Vagina (tissue), 2 donors: ENCODE data around the gene ABAT. TPM values are rescaled to one million over a fixed set of nuclear protein-coding genes. Genes with fewer than 3 reads are reported as not detected.
"Not testable (repeated sequence)": the region's sequence is repeated elsewhere in the genome, so short reads cannot be mapped to it uniquely, and the experiment has no call there.

ENCODE experiments used
- DNase-seq, 2 donors: peaks; one replicate each; pipeline ENCODE4 v3.0.0-alpha.2; 2017; ENCODE audit errors: extremely low spot score in 2 of 2
- H3K27ac ChIP-seq: fragments of 200-600 bp; sonication (generic); one replicate; pipeline ENCODE4 v1.5.1; 2019
- H3K27me3 ChIP-seq: fragments of 200-600 bp; sonication (generic); one replicate; pipeline ENCODE4 v1.5.1; 2019
- H3K36me3 ChIP-seq, 2 donors: fragments of 200-600 bp; sonication (generic); one replicate each; pipeline ENCODE4 v1.5.1; 2017 to 2019
- H3K4me1 ChIP-seq: fragments of 200-600 bp; sonication (generic); one replicate; pipeline ENCODE4 v1.5.1; 2019
- H3K4me3 ChIP-seq, 2 donors: fragments of 200-600 bp; sonication (generic); 1 replicate in 1 of 2; 2 replicates in 1 of 2; pipeline ENCODE4 v1.5.1; 2016 to 2019
- H3K9me3 ChIP-seq: fragments of 200-600 bp; sonication (generic); one replicate; pipeline ENCODE4 v1.5.1; 2019
- POLR2A ChIP-seq, 2 donors: fragments of 450-650 bp; IDR thresholded peaks; one replicate each; pipeline ENCODE4 v1.6.1; 2017; ENCODE audit warnings: antibody characterized with exemption in 2 of 2, mild to moderate bottlenecking in 2 of 2, moderate library complexity in 2 of 2
- POLR2AphosphoS5 ChIP-seq, 2 donors: sonication (generic); formaldehyde crosslinking; IDR thresholded peaks; one replicate each; pipeline ENCODE4 v1.9.0; 2017; ENCODE audit warnings: antibody characterized with exemption in 2 of 2, mild to moderate bottlenecking in 2 of 2, low read depth in 1 of 2; ENCODE audit not compliant: insufficient read depth in 1 of 2
- intact Hi-C: fragments of 100-400 bp; cut with DNase I; formaldehyde crosslinking; loops from one replicate; pipeline ENCODE4 v1.15.1; 2023
- total RNA-seq: library from RNA; depleted of rRNA; stranded (reverse); fragments of >200 nt; gene quantifications from one replicate; pipeline ENCODE4 v1.2.3, GENCODE V29; 2016
- TF ChIP-seq, protein P1 (sequence below), 3 experiments: fragments of 450-650 bp in 2 of 3; fragments of 200-600 bp in 1 of 3; sonication (generic) in 1 of 3; IDR thresholded peaks; one replicate each; pipeline ENCODE4 v1.5.1; 2017 to 2019; ENCODE audit warnings: antibody characterized with exemption in 3 of 3, mild to moderate bottlenecking in 2 of 3, moderate library complexity in 2 of 3

ABAT gene
- total RNA-seq, 1 donor from 2014 or later: 3.9 TPM

DNA sequence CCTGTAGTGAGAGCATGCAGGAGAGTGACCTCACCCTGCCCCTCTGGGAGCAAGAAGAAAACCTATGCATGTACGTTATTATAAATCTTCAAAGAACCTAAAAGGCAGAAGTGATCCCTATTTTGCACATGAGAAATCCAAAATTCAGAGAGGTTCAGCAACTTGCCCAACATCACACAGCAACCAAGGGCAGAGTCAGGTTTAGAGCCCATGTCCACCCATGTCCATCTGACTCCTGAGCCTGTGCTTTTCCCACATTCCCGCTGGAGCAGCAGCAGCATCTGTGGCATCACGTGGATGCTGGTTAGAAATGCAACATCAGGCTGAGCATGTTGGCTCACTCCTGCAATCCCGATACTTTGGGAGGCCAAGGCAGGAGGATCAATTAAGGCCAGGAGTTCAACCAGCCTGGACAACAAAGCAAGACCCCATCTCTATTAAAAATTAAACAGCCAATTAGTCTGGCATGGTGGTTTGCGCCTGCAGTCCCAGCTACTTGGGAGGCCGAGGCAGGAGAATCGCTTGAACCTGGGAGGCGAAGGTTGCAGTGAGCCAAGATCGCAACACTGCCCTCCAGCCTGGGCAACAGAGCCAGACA is 26.6 kb upstream of the ABAT start:
- TF ChIP-seq POLR2AphosphoS5 (IDR thresholded peaks at IDR 0.05; ENCODE audit: insufficient read depth in 1 of 2, low read depth in 1 of 2): no peak
- TF ChIP-seq, protein P1, sequence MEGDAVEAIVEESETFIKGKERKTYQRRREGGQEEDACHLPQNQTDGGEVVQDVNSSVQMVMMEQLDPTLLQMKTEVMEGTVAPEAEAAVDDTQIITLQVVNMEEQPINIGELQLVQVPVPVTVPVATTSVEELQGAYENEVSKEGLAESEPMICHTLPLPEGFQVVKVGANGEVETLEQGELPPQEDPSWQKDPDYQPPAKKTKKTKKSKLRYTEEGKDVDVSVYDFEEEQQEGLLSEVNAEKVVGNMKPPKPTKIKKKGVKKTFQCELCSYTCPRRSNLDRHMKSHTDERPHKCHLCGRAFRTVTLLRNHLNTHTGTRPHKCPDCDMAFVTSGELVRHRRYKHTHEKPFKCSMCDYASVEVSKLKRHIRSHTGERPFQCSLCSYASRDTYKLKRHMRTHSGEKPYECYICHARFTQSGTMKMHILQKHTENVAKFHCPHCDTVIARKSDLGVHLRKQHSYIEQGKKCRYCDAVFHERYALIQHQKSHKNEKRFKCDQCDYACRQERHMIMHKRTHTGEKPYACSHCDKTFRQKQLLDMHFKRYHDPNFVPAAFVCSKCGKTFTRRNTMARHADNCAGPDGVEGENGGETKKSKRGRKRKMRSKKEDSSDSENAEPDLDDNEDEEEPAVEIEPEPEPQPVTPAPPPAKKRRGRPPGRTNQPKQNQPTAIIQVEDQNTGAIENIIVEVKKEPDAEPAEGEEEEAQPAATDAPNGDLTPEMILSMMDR (IDR thresholded peaks at IDR 0.05): no peak
- no peak for TF ChIP-seq POLR2A (IDR thresholded peaks at IDR 0.05)
- Histone ChIP-seq H3K4me3 (no peak overlapping the region), H3K4me1 (no peaks in the 10 kb centered on the region), H3K27me3 (no peaks in the 10 kb centered on the region), H3K9me3 (no peaks in the 10 kb centered on the region), H3K27ac (no peak overlapping the region), H3K36me3 (peaks cover 0 to 41% of the 10 kb centered on the region in 2 donors)
- no peak for DNase-seq
- intact Hi-C loops: no loop called here

DNA sequence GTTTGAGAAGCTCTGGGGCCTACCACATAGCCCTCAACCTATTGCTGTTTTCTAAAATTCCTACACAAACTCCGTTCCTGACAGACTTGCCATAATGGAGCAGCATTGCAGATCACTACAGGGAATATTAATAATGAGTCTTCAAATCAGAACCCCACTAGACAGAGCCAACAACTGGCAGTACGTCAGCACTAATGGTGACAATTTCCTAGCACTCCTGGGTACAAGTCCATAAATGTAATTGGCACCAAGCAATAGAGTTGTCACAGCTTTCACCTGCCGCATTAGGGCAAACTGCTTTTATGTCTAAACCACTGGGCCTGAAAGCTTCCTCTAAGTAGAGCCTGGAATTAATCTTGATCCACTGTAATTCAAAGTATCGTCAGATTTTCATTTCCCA is 25.5 kb upstream of the ABAT start:
- Histone ChIP-seq H3K4me3 (no peak overlapping the region), H3K36me3 (peaks cover 0 to 30% of the 10 kb centered on the region in 2 donors), H3K27me3 (no peaks in the 10 kb centered on the region), H3K27ac (no peak overlapping the region), H3K9me3 (no peaks in the 10 kb centered on the region), H3K4me1 (no peaks in the 10 kb centered on the region)
- DNase-seq: no peak
- intact Hi-C loops: no loop called here
- TF ChIP-seq POLR2AphosphoS5 (IDR thresholded peaks at IDR 0.05; ENCODE audit: insufficient read depth in 1 of 2, low read depth in 1 of 2): no peak
- TF ChIP-seq POLR2A (IDR thresholded peaks at IDR 0.05): no peak
- TF ChIP-seq, protein P1 (IDR thresholded peaks at IDR 0.05): no peak

DNA sequence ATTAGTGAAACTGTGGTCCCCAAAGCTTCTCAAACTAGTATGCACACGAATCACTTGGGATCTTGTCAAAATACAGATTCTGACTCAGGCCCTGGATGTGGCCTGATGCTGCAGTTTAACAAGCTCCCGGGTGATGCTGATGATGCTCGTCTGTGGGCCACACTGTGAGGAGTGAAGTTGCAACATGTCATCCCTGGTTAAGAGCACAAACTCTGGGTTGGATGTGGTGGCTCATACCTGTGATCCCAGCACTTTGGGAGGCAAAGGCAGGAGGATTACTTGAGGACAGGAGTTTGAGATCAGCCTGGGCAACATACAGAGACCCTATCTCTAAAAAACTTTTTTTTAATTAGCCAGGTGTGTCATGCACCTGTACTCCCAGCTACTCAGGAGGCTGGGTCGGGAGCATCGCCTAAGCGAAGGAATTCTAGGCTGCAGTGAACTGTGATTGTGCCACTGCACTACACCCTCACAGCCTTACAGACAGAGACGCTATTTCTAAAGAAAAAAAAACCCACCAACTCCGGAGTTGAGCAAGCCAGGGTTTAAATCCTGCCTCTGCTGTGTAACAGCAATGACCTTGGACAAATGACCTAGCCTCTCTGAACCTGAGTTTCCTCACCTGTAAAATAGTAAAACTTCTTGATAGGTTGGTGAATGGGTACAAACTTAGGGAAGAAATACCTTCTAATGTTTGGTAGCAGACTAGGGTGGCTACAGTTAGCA is 24.4 kb upstream of the ABAT start:
- TF ChIP-seq, protein P1 (IDR thresholded peaks at IDR 0.05): no peak
- no peak for TF ChIP-seq POLR2AphosphoS5 (IDR thresholded peaks at IDR 0.05; ENCODE audit: insufficient read depth in 1 of 2, low read depth in 1 of 2)
- no peak for TF ChIP-seq POLR2A (IDR thresholded peaks at IDR 0.05)
- H3K27me3 ChIP-seq: no peaks in the 10 kb centered on the region
- no peak overlapping the region for H3K4me3 ChIP-seq
- intact Hi-C loops: no loop called here
- H3K36me3 ChIP-seq: peaks cover 0 to 19% of the 10 kb centered on the region in 2 donors
- DNase-seq: no peak
- H3K9me3 ChIP-seq: no peaks in the 10 kb centered on the region
- H3K27ac ChIP-seq: no peak overlapping the region
- no peaks in the 10 kb centered on the region for H3K4me1 ChIP-seq

DNA sequence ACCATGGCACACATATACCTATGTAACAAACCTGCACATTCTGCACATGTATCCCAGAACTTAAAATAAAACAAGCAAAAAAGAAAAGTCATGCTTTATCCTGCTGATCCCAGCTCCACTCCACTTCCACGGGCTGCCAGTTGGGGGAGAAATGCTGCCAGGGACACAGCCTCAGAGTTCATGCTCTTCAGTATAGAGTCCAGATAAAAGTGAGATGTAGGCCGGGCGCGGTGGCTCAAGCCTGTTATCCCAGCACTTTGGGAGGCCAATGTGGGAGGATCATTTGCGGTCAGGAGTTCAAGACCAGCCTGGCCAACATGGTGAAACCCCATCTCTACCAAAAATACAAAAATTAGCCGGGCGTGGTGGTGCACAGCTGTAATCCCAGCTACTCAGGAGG is 22.5 kb upstream of the ABAT start:
- not testable (repeated sequence) for H3K27ac ChIP-seq

DNA sequence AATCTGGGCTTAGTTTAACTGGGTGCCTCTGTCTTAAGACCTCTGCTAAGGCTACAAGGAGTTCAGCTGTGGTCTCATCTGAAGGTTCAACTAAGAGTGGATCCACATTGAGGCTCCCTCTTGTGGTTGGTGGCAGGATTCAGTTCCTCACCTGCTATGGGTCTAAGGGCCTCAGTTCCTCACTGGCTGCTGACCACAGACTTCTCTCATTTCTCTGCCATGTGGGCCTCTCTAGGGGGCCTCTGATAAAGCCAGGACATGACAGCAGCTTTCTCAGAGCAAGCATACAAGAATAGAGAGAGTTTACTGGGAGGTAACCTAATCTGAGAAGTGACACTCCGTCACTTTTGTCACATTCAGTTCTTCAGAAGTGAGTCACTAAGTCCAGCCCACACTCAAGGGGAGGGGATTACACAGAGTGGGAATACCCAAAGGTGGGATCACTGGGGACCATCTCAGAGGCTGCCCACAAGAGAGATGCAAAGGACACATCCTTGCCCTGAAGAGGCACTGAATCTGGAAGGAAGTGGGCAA is 19.2 kb upstream of the ABAT start:
- no peak overlapping the region for H3K4me3 ChIP-seq
- H3K27me3 ChIP-seq: no peaks in the 10 kb centered on the region
- H3K4me1 ChIP-seq: no peaks in the 10 kb centered on the region
- DNase-seq: no peak
- TF ChIP-seq, protein P1 (IDR thresholded peaks at IDR 0.05): no peak
- TF ChIP-seq POLR2A (IDR thresholded peaks at IDR 0.05): no peak
- H3K27ac ChIP-seq: no peak overlapping the region
- H3K36me3 ChIP-seq: no peaks in the 10 kb centered on the region
- no peaks in the 10 kb centered on the region for H3K9me3 ChIP-seq
- intact Hi-C loops: loop anchor here (5.0 kb wide), 1 partner anchor 222 kb away; no protein-coding TSS in a partner anchor

More for the DNA sequence above, 22.5 kb upstream of the ABAT start:
- H3K36me3 ChIP-seq, H3K4me1 ChIP-seq, intact Hi-C loops, H3K27me3 ChIP-seq, H3K4me3 ChIP-seq, DNase-seq, H3K9me3 ChIP-seq: not testable (repeated sequence)
